HG03196 (cell line): Measurements from ENCODE around the gene AGPAT3.

Experiments
- ATAC-seq: cut with Tn5 transposase; IDR thresholded peaks from one replicate; pipeline ENCODE4 v1.9.1; 2021; ENCODE audit not compliant: unreplicated experiment

AGPAT3 gene

DNA sequence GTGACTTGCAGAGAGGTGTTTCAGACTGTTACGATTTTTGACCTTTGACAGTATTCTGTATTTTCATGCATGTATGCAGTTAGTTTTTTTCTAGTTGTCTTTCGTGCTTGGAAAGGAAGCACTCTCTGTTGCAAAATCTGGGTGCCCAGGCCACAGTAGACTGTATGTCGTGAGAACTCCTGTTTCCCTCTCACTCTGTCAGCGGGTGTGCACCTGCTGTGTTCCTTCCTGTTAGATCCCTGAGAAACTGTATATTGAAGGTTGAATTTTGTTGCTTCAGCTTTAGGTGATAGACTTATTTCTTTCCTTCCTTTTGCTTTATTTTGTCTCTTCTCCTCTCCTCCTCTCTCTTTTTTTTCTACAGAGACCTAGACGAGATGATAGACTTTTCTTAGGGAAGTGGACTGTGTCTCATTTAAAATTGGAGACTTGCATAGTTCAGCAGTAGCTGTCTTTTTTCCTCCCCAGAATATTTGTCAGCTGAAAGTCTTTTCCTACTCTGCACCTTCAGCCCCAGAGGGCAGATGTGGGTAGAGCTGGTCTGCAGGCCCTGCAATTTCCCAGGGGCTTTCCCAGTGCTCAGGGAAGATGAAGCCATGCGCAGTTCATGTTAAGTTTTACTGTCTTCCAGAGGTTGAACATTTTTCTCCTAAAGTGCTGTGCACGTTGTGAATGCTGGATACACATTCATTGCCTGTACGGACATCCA, 148.5 kb downstream of the AGPAT3 start:
- ATAC-seq = no peak

DNA sequence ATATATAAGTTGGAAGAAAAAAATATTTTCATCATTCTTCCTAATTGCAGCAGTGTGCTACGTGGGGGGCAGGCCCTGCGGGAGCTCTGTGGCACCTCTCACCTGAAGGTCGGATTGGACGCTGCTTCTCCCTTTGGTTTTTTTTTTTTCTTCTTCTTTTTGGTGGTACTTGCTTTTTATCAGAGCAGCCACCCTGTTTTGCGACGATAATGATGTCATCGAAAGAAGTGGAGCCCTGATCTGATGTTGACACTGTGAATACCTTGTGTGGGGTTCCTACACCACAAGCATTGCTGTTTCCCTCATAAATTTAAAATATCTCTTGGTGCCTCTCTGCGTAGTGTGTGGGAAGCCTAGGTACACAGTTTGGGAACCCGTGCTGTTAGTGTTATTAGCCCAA, 152.6 kb downstream of the AGPAT3 start:
- no peak for ATAC-seq

DNA sequence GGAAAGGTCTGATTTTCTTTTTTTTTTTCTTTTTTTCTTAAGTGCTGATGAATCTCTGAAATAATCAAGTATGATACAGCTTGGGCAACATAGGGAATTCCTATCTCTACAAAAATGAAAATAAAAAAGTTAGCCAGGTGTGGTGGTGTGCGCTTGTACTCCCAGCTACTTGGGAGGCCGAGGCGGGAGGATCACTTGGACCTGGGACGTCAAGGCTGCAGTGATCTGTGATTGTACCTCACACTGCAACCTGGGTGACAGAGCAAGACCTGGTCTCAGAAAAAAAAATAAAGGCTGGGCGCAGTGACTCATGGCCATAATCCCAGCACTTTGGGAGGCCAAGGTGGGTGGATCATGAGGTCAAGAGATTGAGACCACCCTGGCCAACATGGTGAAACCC, 153.1 kb downstream of the AGPAT3 start:
- ATAC-seq = no peak

DNA sequence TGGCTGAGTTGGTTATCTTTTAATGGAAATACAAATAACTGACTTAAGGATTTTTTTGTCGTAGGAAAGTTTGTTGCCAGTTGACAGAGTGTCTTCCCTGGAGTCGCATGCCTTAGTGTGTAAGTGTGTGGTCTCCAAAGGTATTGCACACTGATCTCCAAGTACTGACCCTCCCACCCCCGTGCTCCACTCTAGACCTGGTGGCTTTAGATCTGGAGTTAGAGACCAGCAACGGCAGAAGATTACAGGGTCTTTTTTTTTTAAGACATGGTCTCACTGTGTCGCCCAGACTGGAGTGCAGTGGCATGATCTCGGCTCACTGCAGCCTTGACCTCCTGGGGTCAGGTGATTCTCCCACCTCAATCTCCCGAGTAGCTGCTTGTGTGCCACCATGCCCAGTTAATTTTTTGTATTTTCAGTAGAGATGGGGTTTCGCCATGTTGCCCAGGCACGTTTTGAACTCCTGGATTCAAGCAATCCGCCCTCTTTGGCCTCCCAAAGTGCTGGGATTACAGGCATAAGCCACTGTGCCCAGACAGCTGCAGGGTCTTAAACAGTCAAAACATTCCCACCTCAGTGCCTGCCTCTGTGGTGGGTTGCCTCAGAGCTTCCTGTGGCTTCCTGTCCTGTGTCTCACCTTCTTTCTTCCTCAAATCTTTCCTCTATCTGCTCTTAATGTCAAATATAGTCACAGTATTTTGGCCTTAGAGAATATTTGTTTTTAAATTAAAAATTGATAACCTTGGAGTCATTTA, 154.0 kb downstream of the AGPAT3 start:
- no peak for ATAC-seq

DNA sequence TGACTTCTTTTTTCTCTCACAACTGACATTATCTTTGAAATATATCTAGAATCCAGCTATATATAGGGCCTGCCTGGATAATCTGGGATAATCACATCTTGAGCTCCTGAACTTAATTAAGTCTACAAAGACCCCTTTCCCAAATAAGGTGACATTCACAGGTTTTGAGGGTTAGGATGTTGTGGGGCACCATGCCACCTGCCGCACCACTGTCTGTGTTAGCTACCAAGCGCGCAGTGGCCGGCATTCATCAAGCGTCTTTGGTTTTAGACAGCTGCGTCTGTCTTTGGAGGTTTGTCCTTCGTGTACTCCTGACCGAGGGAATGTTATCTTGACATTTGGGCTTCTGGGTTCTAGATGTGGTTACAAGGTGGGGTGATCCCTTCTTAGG, 154.5 kb downstream of the AGPAT3 start:
- no peak for ATAC-seq

DNA sequence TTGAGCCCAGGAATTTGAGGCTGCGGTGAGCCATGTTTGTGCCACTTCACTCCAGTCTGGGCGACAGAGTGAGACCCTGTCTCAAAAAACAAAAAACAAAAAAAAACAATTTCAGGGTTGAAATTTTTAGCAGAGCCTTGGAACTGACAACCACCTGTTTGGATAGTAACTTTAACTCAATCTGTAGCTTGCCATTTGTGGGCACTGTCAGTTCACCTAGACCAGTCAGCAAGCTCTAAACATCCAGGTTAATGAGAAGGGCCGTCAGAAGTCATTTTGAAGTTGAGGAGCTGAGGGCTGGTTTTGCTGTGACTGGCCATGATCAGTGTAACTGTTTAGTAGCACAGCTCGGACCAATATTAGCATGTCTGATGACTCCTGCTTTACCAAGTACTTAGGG, 155.5 kb downstream of the AGPAT3 start:
- ATAC-seq = no peak

DNA sequence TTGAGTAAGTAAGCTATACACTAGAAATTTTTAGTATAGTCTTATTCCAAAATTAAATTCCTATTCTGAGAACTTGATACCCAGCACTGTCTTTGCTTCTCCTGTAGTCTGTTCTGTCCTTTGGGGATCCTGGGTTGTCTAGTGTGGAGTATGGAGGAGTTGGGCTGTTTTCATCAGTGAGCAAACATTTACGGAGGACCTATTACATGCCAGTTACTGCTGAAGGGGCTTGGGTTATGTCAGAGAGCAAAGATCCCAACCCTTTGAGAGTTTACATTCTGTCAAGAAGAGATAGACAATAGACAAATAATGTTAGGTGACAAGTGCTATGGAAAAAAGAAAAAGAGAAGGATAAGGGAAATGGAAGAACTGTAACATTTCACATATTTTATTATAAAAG, 156.0 kb downstream of the AGPAT3 start:
- ATAC-seq = no peak

DNA sequence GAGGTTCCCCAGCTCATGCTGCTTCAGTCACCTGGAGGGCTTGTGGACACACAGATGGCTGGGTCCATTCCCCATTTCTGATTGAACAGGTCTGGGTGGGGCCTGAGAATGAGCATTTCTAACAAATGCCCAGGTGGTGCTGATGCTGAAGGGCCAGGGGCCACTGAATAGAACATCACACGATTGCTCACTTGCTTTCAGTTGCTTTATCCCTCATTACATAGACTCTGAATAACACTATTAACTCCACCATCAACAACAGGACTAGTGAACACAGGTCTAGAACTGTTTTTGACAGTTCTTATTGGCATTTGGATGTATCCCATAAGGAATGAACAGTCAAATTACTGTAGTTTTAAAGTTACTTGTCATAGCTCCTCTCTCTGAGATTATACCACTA, 159.2 kb downstream of the AGPAT3 start:
- no peak for ATAC-seq

DNA sequence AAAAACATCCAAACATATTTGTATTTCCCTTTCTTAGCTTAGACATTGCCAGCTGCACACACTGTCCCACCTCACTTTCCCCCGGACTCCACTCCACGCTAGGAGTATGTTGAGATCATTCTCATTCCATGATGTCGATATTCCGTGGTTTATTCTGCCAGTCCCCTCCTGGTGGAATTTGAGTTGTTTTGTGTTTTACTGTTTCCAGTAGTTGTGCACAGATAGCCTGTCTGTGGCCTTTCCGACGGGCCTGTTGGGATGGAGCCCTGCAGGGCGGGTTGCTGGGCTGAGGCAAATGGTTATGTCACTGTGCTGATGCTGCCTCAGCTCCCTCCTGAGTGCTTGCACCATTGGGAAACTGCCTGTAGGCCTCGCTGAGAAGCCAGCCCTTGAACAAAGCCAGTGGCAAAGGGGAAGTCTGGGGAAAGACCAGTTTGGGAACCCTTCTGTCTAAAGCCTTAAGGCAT, 159.9 kb downstream of the AGPAT3 start:
- no peak for ATAC-seq

DNA sequence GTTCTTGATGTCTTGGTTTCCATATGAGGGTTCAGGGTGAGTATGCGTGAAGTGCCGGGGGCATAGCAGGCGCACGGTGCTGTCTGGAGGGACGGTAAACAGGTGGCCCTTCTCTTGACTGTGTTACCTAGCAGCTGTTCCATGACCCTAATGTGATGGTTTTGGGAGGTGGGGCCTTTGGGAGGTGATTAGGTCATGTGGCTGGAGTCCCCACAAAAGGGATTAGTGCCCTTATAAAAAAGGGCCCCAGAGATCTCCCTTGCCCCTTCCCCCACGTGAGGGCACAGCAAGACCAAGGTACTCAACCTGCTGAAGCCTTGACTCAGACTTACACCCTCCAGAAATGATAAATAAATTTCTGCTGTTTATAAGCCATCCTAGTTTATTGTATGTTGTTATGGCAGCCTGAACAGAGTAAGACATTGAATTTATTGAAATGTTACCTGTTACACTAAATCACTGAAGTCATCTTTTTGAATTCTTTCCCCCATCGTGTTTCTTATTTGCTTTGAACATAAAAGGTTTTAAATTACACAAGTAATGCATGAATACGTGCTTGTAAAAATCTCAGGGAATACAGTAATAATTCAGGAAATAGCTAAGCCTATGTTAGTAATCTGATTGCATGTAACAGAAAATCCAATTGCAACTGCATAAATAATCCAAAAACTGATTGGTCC, 162.7 kb downstream of the AGPAT3 start:
- no peak for ATAC-seq

DNA sequence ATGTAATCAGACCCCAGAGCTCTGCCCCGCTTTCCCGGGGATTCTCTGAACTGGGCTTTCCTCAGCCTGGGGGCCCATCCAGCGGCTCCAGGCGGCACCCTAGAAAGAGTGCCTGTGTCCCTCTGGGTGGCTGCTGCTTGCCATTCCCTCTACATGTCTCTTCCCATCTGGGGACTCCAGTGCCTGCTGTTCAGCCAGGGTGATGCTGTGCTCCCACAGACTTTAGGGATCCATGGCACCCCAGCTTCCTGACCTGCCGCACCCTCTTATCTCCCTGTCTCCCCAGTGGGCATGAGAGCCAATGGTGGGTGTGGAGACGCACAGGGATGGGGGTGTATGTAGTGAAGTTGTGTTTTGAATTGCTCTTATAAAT, 163.2 kb downstream of the AGPAT3 start:
- no peak for ATAC-seq

DNA sequence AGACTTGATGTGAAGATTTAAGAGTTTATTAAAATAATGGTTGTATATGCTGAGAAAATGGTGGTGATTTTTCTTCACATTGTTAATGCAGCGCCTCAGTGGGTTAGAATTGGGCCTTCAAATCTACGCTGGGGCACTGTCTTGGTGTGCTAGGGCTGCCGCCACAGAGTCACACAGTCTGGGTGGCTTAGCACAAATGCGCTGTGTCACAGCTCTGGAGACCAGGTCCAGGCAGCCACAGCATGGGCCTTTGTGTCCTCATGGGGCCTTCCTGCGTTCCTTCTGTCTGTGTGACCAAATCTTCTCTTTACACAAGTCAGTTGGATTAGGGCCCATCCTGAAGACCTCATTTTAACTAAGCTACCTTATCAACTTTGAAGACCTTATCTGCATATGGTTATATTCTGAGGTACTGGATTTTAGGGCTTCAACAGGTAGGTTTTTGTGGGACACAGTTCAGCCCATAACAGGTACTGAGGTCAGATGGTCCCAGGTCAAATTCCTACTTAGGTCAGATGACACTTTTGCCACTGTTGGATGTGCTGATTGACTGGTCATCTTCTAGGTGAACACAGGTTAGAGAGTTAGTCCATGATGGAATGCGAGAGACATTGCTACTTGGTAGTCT, 164.6 kb downstream of the AGPAT3 start:
- ATAC-seq = no peak

DNA sequence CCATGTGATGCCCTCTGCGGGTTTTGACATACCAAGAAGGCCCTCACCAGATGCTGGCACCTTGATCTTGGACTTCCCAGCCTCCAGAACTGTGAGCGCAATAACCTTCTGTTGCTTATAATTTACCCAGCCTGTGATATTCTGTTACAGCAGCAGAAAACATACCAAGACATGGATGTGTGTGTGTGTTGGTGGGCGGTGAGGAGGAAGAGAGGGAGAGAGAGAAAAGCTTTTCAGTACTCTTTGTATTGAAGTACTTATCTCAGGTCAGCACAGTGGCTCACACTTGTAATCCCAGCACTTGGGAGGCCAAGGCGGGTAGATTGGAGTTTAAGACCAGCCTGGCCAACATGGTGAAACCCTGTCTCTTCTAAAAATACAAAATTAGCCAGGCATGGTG, 170.2 kb downstream of the AGPAT3 start:
- ATAC-seq = no peak
